Myocyte (in vitro differentiated cells): ENCODE results near the gene EZR. TPM values are rescaled to one million over a fixed set of nuclear protein-coding genes. Genes with fewer than 3 reads are reported as not detected.

ENCODE experiments used
- DNase-seq: peaks from one replicate; pipeline ENCODE4 v3.0.0-alpha.2; 2012; ENCODE audit warnings: low read depth
- total RNA-seq: library from RNA; depleted of rRNA; stranded (reverse); fragments of >200 nt; gene quantifications from 2 replicates; pipeline ENCODE4 v1.2.3, GENCODE V29; 2014

Gene EZR
- total RNA-seq, 1 donor from 2014 or later: 71.0 TPM

DNA sequence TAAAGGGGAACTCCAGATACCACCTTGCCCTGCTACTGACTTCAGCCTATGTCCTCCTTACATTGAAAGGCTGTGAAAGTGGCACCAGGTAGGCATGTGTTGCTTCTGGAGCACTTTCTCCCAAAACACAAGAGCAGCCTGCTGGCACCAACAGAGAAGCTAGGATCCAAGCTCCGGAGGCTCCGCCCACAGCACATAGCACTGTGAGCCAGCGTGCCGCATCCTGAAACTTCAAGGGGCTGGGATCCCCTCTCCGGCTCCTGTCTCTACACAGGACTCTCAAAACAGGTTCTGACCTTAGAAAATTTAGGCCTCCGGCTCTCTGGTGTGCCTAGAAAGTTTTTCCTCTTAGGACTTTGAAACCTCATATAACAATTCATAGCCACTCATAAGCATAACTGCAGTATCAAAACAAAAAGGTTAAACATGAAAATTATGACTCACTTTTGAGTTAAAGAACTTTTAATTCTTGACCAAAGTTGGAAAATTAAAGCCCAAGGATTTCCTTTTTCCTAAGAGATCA, 41.1 kb downstream of the EZR start:
- DNase-seq: no peak

DNA sequence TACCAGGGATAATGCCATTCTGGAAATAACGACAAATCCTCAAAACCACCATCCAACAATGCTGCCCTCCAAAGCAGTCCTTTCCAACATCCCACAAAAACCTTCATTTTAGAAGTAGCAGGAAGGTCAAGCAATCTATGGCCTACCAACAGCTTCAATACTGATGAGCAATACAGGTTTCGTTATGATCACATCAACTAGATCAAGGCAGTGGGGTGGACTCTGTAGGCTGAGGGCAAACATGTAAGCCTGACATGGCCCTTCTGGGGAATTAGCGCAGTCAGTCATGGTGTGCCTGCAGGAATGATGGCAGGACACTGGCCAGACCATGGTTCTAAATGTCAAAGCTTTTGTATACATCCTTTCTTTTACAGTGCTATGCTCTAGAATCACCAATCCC, 41.7 kb downstream of the EZR start:
- no peak for DNase-seq

DNA sequence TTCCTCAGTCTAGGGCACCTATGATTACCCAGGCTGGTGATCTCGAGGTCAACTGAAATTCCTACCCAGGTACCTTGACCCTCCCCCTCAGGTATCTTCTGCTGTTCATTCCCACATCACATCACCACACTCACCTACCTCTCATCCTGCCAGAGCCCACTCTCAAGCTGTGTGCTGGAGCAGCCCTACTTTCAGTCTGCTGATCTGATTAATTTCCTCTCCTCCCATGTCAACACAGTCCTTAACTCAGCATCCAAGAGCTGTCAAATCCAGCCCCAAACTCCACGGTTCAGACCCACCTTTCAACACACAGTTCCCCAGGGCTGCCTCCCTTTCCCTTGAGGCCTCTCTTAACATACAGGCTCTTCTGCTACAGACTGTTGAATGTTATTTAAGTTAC, 42.4 kb downstream of the EZR start:
- no peak for DNase-seq

DNA sequence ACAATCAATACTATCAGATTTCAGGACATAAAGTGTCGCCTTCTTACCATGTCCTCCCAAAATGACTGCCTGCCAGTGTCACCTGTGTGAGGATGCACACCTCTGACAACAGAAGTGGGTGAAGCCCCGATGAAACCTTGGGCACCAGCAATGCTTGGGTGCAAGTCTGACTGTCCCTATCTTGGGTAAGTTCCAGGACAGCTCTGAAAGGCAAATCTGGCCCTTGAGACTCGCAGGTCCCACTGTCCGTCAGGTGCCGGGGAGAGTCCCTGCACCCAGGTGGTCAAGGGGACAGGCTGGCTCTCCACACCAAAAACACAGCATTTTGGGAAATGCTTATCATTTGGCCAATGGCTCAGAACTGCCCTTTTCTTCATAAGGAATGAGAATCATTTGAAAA, 43.3 kb downstream of the EZR start:
- no peak for DNase-seq

DNA sequence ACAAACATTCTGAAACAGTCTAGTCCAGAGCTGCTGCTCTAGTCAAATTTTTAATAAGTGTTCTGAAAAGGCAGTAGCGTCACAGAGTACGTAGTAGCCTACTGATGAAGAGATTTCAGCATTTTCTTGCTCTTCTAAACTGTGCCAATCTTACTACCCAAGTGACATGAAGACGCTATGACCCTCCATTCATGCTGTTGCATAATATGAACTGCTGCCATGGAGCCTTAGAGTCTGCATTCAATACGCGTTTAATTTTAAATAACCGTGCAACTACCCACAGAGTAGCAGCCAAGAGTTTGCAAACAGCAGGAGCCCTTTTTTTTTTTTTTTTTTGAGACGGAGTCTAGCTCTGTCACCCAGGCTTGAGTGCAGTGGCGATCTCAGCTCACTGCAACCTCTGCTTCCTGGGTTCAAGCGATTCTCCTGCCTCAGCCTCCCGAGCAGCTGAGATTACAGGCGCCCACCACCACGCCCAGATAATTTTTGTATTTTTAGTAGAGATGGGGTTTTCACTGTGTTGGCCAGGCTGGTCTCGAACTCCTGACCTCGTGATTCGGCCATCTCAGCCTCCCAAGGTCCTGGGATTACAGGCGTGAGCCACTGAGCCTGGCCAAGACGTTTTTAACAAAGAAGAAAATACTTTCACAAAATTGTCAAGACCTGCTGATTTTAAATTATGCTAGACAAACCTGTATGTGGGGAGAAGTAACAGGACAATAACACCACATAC, 44.3 kb downstream of the EZR start:
- no peak for DNase-seq

DNA sequence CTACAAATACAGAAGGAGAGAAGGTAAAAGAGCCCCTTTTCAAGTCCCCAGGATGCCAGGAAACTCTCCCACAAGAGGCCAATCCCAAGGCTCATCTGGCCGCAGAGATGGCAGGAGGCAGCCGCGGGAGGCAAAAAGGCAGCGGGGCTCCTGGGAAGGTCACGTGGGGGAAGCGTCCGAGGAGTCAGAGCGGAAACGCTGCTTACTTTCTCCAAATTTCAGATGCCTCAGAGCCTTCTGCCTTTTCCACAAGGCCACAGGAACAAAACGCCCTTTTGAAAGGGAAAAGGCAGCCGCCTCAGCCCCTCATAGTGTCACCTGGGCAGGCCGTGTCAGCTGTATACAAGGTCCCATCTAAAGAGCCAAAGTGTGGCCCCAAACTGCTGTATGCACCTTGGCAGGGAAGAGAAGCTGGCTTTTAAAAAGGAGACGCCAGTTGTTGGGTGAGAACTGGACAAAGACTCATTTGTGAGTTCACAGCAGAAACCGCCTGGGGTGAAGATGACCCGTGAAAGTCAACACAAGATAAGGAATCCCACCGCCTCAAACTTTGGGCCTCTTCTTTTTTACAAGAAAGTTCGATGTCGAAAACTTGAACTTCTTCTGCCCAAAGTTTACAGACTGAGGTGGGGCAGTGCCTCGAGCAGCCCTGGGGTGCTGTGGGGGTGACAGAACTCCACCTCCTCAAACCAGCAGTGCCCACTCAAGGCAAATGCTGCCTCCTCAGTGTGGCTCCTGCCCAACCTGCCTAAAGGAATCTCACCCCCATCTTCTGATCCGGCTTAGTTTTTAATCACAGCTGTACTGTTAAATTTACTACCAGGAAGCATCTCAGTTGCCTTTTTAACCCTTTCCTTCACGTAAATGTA, 45.4 kb downstream of the EZR start:
- no peak for DNase-seq

DNA sequence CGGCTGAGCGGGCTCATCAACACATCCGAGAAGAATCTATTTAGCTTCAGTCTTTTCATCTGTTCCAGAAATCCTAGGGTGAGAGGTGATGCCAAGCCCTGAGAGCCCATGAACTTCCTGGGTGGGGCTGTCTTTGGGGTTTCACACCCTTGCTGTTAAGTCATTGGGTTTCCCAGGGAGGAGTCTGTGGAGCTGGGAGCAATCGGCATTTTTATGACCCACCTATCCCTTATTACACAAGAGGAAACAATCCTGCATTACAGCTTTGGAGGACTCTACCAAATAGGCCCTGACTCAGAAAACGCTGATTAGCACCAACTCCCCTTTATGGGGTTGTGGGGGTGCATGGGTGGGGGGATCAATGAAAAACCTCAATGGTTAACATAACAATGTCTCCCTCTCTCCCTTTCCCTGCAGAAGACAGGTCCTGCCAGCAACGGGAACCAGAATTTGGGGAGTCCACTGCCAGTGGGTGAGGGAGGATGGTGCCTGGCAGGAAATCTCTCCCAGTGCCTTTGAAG, 46.3 kb downstream of the EZR start:
- DNase-seq: no peak

DNA sequence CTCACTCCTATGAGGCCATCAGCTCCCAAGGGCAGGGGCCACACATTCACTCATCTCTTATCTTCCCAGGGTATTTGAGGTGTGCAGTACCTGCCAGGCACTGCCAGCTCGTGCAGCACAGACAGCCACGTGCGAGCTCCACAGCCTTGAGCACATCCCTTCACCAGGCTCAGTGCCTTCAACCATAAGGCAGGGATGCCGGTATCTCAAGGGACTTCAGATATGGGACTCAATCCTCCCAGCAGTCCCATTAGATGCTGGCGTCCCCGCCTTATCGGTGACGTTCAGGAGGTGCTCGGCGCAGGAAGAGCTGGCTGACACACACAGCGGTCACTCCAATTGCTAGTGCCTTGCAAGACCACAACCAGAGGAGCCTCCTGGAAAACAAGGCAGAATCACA, 47.0 kb downstream of the EZR start:
- DNase-seq: no peak

DNA sequence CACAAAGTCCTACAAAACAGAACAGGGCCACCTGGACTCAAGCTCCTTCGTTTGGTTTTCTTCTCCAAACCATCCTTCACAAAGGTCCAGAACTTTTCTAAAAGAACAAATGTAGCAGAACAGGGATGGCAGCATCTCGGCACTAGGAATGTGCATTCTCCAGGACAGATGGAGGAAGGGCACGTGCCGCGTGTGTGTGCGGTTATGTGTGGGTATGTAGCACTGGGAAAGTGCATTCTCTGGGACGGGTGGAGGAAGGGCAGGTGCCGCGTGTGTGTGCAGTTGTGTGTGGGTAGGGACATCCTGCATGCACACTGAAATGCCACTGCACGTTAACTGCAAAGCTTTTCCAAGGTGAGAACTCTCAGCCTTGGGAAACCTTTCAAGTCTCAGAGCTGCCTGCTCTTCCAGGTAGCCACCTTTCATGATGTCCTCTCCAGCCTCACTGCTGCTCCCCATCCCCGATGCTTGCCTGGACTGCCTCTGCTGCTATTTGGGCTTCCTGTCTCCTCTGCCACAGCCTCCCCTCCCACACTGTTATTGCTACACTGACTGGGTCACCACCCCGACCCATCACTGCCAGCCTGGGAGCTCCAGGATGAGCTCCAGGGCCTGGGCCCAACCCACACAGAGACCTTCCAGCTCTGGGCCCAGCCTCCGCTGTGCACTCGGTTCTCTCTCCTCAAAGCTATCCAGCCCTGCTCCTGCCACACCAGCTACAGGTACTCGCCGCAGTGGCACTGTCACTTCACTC, 47.6 kb downstream of the EZR start:
- no peak for DNase-seq

DNA sequence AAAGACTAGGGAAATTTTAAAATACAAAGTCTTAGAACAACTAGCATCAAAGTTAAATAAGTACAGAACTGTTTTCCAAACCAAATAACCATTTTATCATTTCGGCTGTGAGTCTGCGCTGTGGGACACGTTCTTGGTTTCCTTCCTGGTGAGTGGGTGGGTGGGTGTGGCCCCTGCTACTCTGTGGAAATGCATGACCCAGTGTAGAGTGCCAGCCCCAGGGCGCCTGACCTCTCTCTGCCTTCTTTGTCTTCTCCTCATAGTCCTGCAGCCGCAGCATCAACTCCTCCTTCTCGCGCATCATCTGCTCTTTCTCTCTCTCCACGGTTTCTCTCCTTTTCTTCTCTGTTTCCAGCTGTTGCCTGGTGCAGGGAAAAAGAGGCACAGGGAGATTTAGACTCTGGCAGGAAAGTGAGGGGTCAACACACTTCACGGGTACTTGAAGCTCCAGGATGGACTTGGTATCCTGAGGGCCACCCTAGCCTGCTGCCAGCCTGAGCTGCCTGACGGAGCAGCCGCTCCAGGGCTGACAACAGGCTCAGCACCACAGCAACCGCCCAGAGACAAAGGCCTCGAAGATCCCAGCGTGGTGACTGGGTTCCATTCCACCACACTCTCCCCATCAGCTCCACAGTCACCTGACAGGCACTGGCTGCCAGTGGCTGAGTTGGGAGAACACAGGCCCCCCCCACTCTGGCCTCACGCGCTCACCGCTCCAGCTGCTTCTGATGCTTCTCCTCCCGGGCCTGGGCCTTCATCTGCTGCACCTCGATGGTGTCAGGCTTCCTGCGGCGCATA, 48.4 kb downstream of the EZR start:
- peak; percentile 44 for DNase-seq

DNA sequence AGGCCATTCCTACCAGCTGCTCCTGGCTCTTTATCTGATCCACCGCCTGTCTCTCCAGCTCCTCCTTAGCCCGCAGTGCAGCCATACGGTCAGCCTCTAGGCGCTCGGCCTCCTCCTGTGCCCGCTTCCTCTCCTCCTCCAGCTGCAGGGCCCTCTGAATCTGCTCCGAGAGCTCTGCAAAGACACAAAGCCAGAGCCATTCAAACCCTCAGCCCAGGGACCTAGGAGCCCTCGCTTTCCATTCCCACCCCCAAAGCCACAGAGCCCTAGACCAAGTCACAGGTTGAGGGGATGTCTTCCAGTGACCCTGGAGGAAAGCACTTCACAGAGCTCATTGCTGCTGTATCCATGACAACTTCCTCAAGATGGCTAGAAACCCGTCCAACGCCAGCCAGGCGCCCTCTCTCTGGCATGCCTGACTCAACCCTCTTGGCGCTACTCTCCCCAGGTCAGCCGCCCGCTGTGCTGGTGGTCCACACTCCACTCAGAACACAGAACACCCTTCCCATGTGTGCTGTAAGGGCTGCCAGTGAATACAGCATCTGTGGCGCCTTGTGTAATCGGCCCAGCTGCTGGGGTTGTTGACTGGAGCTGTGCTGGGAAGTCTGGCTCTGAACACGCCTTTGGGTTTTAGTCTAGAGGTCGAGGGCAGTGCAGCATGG, 49.3 kb downstream of the EZR start:
- peak; percentile 77 for DNase-seq

DNA sequence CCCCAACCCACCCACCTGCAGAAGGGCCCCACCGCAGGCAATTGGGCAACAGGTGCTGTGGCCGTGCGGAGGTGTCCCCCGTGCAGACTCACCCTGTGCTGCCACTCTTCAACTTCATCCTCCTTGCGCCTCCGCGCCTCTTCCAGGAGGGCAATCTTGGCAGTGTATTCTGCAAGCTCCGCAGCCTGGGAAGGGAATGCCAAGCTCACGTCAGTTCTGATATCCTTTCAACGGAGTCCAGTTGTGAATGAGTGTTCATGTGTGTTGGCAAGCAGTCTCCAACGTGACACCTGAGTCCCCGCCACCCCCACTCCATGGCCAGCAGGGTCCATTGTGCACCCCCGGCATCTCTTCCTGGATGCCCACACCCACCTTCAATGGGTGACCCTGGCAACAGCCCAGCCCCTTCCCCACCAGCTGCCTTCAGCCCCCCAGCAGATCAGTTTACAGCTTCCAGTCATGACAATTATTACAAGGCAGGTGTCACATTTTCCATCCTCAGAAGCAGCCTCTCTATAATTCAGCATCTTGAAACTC, 49.9 kb downstream of the EZR start:
- no peak for DNase-seq

DNA sequence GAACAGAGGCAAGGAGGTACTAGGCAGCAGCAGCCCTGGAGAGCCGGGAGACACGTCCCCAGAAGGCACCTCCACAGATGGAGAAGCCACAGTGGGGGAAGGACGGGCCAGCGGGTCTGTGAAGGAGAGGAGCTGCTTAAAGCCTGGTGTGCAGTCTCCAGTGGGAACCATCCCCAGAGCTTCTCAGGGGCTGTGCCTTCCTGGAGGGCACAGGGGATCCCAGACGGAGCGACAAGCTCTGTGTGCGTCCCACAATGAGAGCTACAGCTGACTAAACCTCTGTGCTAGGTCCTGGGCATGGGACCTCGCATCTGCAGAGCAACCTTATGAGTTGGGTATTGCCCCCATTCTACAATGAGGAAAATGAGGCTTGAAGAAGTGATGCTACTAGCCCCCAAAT, 50.7 kb downstream of the EZR start:
- no peak for DNase-seq

DNA sequence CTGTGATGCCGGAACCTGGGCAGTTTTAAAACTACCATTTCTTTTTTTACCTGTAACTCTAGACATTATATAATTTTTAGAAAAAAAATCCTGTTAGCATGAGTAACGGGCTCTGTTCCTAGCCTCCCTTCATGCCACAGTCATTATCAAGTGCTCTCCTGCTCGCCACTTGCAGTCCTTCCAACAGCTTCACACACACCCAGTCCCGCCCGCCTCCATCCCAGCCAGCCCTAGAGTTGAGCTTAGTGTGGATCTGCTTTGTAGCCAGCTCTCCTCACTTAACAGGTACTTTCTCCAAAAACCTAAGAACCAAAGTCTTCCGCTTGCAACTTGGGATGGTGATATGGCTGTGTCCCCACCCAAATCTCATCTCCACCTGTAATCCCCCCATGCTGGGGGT, 51.5 kb downstream of the EZR start:
- DNase-seq: no peak

DNA sequence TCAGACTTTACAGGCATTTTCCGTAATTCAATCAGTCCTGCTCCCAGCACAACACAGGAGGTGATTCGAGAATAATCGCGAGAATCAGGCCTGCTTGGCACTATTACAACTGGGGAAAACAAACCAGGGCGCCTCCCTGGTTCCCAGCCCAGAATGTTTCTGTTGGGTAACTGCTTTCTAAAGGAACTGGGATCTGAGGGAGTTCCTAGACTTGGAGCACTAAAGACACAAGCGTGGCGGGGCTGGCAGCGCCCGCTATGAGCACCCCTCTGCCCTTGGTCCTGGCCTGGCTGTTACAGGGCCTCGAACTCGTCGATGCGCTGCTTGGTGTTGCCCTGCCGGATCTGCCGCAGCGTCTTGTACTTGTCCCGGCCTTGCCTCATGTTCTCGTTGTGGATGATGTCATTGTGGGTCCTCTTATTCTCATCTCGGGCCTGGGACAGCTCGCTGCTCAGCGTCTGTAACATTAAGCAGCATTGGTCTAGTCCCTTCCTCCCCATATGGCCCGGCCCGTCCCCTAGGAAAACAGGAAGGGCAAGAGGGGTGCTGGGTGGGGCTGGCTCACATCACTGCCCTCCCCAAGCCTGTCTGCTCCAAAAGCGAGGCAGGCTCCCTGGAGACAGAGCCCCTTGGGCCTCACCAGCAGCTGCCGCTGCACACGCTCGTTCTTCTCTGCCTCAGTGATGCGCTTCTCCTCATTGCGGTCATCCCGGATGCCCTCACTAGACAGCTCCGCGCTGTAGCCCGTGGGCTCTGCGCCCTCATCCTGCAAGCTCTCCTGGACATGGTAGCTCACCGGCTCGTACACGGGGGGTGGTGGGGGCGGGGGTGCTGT, 52.3 kb downstream of the EZR start:
- no peak for DNase-seq

DNA sequence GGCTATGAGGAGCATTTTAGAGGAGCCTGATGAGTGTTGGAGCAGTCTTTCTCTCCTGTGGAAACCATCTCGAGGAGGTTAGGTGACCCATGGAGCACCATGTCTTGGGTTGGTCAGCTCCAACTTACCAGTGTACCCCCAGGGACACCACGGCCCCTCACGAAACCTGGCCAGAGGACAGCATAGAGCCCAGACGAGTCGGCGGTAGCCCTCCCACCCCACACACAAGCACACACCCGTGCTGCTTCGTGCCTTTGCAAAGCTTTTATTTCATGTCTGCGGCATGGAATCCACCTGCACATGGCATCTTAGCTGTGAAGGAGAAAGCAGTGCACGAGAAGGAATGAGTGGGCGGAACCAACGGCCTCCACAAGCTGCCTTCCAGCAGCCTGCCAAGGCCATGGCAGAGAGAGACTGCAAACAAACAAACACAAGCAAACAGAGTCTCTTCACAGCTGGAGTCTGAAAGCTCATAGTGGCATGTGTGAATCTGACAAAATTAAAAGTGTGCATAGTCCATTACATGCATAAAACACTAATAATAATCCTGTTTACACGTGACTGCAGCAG, 53.6 kb downstream of the EZR start:
- DNase-seq: no peak

DNA sequence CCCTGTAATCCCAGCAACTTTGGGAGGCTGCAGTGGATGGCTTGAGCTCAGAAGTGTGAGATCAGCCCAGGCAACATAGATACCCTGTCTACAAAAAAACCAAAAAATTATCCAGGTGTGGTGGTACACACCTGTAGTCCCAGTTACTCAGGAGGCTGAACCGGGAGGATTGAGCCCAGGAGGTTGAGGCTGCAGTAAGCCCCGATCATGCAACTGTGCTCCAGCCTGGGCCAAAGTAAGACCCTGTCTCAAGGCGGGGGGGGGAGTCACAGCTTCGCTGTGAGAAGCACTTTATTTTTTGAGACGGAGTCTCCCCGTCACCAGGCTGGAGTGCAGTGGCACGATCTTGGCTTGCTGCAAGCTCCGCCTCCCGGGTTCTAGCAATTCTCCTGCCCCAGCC, 54.2 kb downstream of the EZR start:
- DNase-seq: no peak

DNA sequence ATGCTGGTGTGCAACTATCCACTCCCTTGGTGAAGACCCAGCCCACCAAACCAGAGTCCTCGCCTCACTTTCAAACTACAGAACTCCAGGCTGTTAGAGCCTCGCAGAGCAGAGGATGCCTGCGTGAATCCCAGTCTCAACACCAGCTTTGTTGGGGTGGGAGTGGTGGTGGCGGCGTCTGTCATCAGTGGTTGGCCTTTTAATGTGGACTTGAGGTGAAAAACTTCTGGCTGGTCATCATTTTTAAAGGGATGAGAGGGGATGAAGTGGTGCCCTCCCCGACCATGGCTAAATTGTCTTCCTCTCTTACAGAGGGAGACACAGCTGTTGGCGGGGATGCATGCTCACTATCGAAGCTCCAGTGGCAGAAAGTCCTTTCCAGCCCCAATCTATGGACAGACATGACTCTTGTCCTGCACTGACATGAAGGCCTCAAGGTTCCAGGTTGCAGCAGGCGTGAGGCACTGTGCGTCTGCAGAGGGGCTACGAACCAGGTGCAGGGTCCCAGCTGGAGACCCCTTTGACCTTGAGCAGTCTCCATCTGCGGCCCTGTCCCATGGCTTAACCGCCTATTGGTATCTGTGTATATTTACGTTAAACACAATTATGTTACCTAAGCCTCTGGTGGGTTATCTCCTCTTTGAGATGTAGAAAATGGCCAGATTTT, 54.9 kb downstream of the EZR start:
- DNase-seq: no peak
